Smooth muscle cell (in vitro differentiated cells): Measurements from ENCODE around the gene SFTPB. TPM values are rescaled to one million over a fixed set of nuclear protein-coding genes. Genes with fewer than 3 reads are reported as not detected.
A peak's percentile ranks its signal among the peaks of the same experiment; 100 is the strongest.

Experiments used
- DNase-seq: peaks from one replicate; lab custom pipeline; 2025; ENCODE audit not compliant: unreplicated experiment; lab: John Stamatoyannopoulos, UW
- H2AFZ ChIP-seq: fragments of 200-600 bp; sonication (generic); 2 replicates; pipeline ENCODE4 v1.6.0; 2016; ENCODE audit warnings: antibody characterized with exemption, low read depth, mild to moderate bottlenecking
- H3F3A ChIP-seq: fragments of 200-600 bp; sonication (generic); 2 replicates; pipeline ENCODE4 v1.6.0; 2017; ENCODE audit warnings: antibody characterized with exemption, low read depth
- H3K27ac ChIP-seq: fragments of 200-600 bp; sonication (generic); 2 replicates; pipeline ENCODE4 v1.5.1; 2016; ENCODE audit warnings: low read depth, mild to moderate bottlenecking
- H3K27me3 ChIP-seq: fragments of 200-600 bp; sonication (generic); 2 replicates; pipeline ENCODE4 v1.6.1; 2016; ENCODE audit warnings: low read depth, mild to moderate bottlenecking
- H3K36me3 ChIP-seq: fragments of 200-600 bp; sonication (generic); 2 replicates; pipeline ENCODE4 v1.5.1; 2016; ENCODE audit warnings: low read depth
- H3K4me1 ChIP-seq: fragments of 200-600 bp; sonication (generic); 2 replicates; pipeline ENCODE4 v1.5.1; 2016; ENCODE audit warnings: low read depth
- H3K4me2 ChIP-seq: fragments of 200-600 bp; sonication (generic); 2 replicates; pipeline ENCODE4 v1.6.0; 2016; ENCODE audit warnings: mild to moderate bottlenecking
- H3K4me3 ChIP-seq: fragments of 200-600 bp; sonication (generic); 2 replicates; pipeline ENCODE4 v1.5.1; 2016; ENCODE audit warnings: mild to moderate bottlenecking
- H3K79me2 ChIP-seq: fragments of 200-600 bp; sonication (generic); 2 replicates; pipeline ENCODE4 v1.6.0; 2016; ENCODE audit warnings: low read depth, mild to moderate bottlenecking
- H3K9ac ChIP-seq: fragments of 200-600 bp; sonication (generic); 2 replicates; pipeline ENCODE4 v1.6.0; 2016; ENCODE audit warnings: low read depth
- H3K9me3 ChIP-seq: fragments of 200-600 bp; sonication (generic); replicated peaks from 2 replicates; pipeline ENCODE4 v1.5.1; 2016; ENCODE audit warnings: low read depth
- H4K20me1 ChIP-seq: fragments of 200-600 bp; sonication (generic); 2 replicates; pipeline ENCODE4 v1.6.0; 2016; ENCODE audit warnings: low read depth
- WGBS: methylation state at CpG from one replicate; pipeline ENCODE4 v1.1.7; 2016; ENCODE audit warnings: low lambda C conversion rate; 5-methylcytosine and 5-hydroxymethylcytosine counted together
- polyA plus RNA-seq: library from polyadenylated mRNA; unstranded; fragments of >200 nt; fragmentation: Nextera tagmentation; extraction: Ambion mirVana; gene quantifications from 2 replicates; pipeline ENCODE4 v1.2.1, GENCODE V29; 2016
- total RNA-seq: library from RNA; depleted of rRNA; stranded (reverse); fragments of >200 nt; gene quantifications from 2 replicates; pipeline ENCODE4 v1.2.3, GENCODE V29; 2014
- TF ChIP-seq, protein P1 (sequence below): fragments of 200-600 bp; sonication (generic); IDR thresholded peaks from 2 replicates; pipeline ENCODE4 v1.5.1; 2017; ENCODE audit warnings: borderline replicate concordance, mild to moderate bottlenecking, antibody characterized with exemption; ENCODE audit not compliant: insufficient read depth, poor library complexity, severe bottlenecking

SFTPB gene
- total and polyA plus RNA-seq, 2 experiments from 2014 or later = not detected

GRCh38 chr2:85703329-85703728 lies 35.3 kb upstream of the SFTPB start:
- Histone ChIP-seq H3K9ac (no peak overlapping the region), H3K4me2 (no peak overlapping the region), H3K4me1 (peaks cover 4% of the 10 kb centered on the region), H3K4me3 (no peak overlapping the region), H2AFZ (no peak overlapping the region), H3K36me3 (no peaks in the 10 kb centered on the region), H4K20me1 (no peaks in the 10 kb centered on the region), H3K79me2 (no peaks in the 10 kb centered on the region), H3K9me3 (no peaks in the 10 kb centered on the region), H3F3A (peaks cover 3% of the 10 kb centered on the region), H3K27ac (no peak overlapping the region), H3K27me3 (peaks cover 4% of the 10 kb centered on the region)
- DNase-seq = no peak
- TF ChIP-seq, protein P1, sequence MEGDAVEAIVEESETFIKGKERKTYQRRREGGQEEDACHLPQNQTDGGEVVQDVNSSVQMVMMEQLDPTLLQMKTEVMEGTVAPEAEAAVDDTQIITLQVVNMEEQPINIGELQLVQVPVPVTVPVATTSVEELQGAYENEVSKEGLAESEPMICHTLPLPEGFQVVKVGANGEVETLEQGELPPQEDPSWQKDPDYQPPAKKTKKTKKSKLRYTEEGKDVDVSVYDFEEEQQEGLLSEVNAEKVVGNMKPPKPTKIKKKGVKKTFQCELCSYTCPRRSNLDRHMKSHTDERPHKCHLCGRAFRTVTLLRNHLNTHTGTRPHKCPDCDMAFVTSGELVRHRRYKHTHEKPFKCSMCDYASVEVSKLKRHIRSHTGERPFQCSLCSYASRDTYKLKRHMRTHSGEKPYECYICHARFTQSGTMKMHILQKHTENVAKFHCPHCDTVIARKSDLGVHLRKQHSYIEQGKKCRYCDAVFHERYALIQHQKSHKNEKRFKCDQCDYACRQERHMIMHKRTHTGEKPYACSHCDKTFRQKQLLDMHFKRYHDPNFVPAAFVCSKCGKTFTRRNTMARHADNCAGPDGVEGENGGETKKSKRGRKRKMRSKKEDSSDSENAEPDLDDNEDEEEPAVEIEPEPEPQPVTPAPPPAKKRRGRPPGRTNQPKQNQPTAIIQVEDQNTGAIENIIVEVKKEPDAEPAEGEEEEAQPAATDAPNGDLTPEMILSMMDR = no peak

DNA sequence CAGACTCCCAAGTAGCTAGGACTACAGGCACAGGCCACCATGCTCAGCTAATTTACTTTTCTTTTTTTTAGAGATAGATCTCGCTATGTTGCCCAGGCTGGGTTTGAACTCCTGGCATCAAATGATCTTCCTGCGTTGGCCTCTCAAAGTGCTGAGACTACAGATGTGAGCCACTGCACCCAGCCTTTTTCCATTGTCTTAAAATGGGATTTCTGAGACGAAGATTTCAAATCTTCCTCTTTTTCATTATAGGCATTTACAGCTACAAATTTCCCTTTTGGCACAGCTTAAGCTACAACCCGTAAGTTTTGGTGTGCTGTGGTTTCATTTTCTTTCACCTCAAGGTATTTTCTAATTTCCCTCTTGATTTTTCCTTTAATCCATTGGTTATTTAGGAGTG lies 34.8 kb upstream of the SFTPB start:
- Histone ChIP-seq H2AFZ (no peak overlapping the region), H3F3A (peaks cover 3% of the 10 kb centered on the region), H3K79me2 (no peaks in the 10 kb centered on the region), H3K27me3 (peaks cover under 1% of the 10 kb centered on the region), H3K9me3 (no peaks in the 10 kb centered on the region), H3K4me1 (peaks cover 4% of the 10 kb centered on the region), H3K4me3 (no peak overlapping the region), H3K36me3 (no peaks in the 10 kb centered on the region), H3K9ac (no peak overlapping the region), H3K4me2 (peak overlapping the region; percentile 8), H4K20me1 (no peaks in the 10 kb centered on the region), H3K27ac (no peak overlapping the region)
- DNase-seq = no peak
- WGBS = 88% methylated on average over 4 of the region's 4 CpGs
- TF ChIP-seq, protein P1 = no peak

GRCh38 chr2:85702172-85702571 lies 34.2 kb upstream of the SFTPB start:
- no peak overlapping the region for H2AFZ ChIP-seq
- no peaks in the 10 kb centered on the region for H3K79me2 ChIP-seq
- no peaks in the 10 kb centered on the region for H4K20me1 ChIP-seq
- TF ChIP-seq, protein P1 = no peak
- peaks cover 4% of the 10 kb centered on the region for H3K4me1 ChIP-seq
- no peak overlapping the region for H3K27ac ChIP-seq
- H3F3A ChIP-seq = peaks cover 3% of the 10 kb centered on the region
- no peaks in the 10 kb centered on the region for H3K9me3 ChIP-seq
- no peaks in the 10 kb centered on the region for H3K27me3 ChIP-seq
- H3K4me3 ChIP-seq = no peak overlapping the region
- no peak overlapping the region for H3K9ac ChIP-seq
- H3K36me3 ChIP-seq = no peaks in the 10 kb centered on the region
- peak overlapping the region; percentile 8 for H3K4me2 ChIP-seq
- DNase-seq = no peak

DNA sequence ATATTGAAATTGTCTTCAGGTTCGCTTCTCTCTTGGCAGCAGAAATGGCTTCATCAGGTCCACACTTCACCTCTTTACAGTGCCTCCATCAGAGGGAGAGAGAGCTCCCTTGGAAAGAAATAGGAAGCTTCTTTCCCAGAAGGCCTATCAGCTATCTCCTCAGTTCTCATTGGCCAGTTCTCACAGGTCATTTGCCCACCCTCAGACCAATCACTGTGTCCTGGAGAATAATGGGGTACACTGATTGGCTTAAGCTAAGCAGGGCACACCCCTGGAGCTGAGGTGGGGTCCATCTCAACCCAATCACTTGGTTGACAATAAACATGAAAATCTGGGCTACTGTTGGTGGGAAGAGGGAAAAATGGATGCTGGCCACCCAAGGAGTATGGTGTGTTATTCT lies 31.3 kb upstream of the SFTPB start:
- no peak for DNase-seq
- no peaks in the 10 kb centered on the region for H3K36me3 ChIP-seq
- H3F3A ChIP-seq = peaks cover 3% of the 10 kb centered on the region
- no peak overlapping the region for H3K27ac ChIP-seq
- no peak overlapping the region for H3K9ac ChIP-seq
- 84% methylated on average over 1 of the region's 1 CpG for WGBS
- no peaks in the 10 kb centered on the region for H3K27me3 ChIP-seq
- H3K4me1 ChIP-seq = peaks cover 4% of the 10 kb centered on the region
- no peak overlapping the region for H2AFZ ChIP-seq
- H3K4me2 ChIP-seq = no peak overlapping the region
- TF ChIP-seq, protein P1 = no peak
- H3K79me2 ChIP-seq = no peaks in the 10 kb centered on the region
- no peaks in the 10 kb centered on the region for H4K20me1 ChIP-seq
- no peaks in the 10 kb centered on the region for H3K9me3 ChIP-seq
- no peak overlapping the region for H3K4me3 ChIP-seq
